ENCODE data around the gene RTKN. TPM values are rescaled to one million over a fixed set of nuclear protein-coding genes. Genes with fewer than 3 reads are reported as not detected.
A peak's percentile ranks its signal among the peaks of the same experiment; 100 is the strongest.

Gene RTKN
- total RNA-seq, 1 donor = 18.6 TPM

GRCh38 chr2:74384051-74384450 is 57.7 kb downstream of the RTKN start:
- no peak for DNase-seq (ENCODE audit: low read depth in 2 of 3, low spot score in 2 of 3)

DNA sequence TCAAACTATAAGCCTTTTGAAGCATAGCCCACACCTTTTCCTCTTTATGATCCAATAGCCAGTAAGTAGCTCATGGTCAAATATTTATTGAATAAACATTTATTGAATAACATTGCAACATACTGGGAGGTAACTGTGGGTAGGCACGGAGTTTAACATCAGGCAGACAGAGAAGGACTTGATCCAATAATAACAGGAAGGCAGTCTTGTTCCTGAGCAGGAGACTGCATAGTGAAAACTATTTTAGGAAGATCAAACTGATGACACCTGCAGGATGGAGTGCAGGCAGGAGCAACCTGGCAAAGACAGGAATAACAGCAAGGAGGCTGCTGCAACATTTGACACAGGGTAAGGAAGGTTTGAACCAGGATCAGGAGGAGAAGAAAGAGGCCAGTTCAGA is 58.5 kb downstream of the RTKN start:
- DNase-seq (ENCODE audit: low read depth in 2 of 3, low spot score in 2 of 3) = no peak

- DNase-seq (ENCODE audit: low read depth in 2 of 3, low spot score in 2 of 3) = no peak
These were observed 60.0 kb downstream of the RTKN start for GRCh38 chr2:74381751-74382150.

GRCh38 chr2:74379851-74380789 is 61.6 kb downstream of the RTKN start, which contains the start of gene DCTN1:
Gene DCTN1 (minus strand): TSS chr2:74380311. CDS start chr2:74380037, 274 bp downstream.
- DNase-seq (ENCODE audit: low read depth in 2 of 3, low spot score in 2 of 3) = no peak

DNA sequence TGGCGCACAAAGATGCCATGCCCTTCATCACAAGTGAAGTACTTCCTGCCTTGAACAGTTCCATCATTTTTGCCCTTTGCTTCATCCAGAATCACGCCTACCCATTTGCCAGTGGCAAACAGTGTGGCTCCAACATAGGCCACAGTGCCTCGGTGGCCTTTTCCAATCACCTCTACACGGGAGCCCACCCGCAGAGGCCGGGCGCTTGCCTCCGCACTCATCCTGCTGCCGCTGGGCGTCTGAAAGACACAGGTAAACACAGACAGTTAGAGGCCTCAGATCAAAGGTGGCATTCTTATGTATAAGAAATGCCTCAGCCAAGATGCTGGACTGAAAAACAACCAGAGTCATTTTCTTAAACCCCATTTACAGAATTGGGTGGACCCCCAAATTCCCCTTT is 63.7 kb downstream of the RTKN start:
- DNase-seq (ENCODE audit: low read depth in 2 of 3, low spot score in 2 of 3) = no peak

GRCh38 chr2:74375838-74376237 is 65.9 kb downstream of the RTKN start:
- peak in 1 of 3 donors; percentile 15 for DNase-seq (ENCODE audit: low read depth in 2 of 3, low spot score in 2 of 3)

Other genes with a start within 250 kb of the RTKN start
- 31.8 TPM for gene MTHFD2, start 243.3 kb downstream of the RTKN start, total RNA-seq
- 4.3 TPM for gene SLC4A5, start 98.5 kb downstream of the RTKN start, total RNA-seq
- gene DCTN1, start 61.6 kb downstream of the RTKN start, total RNA-seq = 98.3 TPM
- gene C2orf81, start 20.3 kb downstream of the RTKN start, total RNA-seq = 2.7 TPM
- 98.0 TPM for gene WDR54, start 20.2 kb downstream of the RTKN start, total RNA-seq
- 18.0 TPM for gene INO80B, start 13.2 kb upstream of the RTKN start, total RNA-seq
- gene WBP1, start 16.5 kb upstream of the RTKN start, total RNA-seq = 121 TPM
- 68.1 TPM for gene MOGS, start 23.4 kb upstream of the RTKN start, total RNA-seq
- gene MRPL53, start 30.7 kb upstream of the RTKN start, total RNA-seq = 36.4 TPM
- 31.5 TPM for gene CCDC142, start 41.1 kb upstream of the RTKN start, total RNA-seq
- gene TTC31, start 41.1 kb upstream of the RTKN start, total RNA-seq = 15.6 TPM
- gene LBX2, start 57.7 kb upstream of the RTKN start, total RNA-seq = 0.54 TPM
- 16.2 TPM for gene PCGF1, start 65.8 kb upstream of the RTKN start, total RNA-seq
- 0.27 TPM for gene TLX2, start 72.5 kb upstream of the RTKN start, total RNA-seq
- gene DQX1, start 84.3 kb upstream of the RTKN start, total RNA-seq = under 0.01 TPM
- 121 TPM for gene AUP1, start 87.8 kb upstream of the RTKN start, total RNA-seq
- 108 TPM for gene HTRA2, start 88.0 kb upstream of the RTKN start, total RNA-seq
- 14.3 TPM for gene LOXL3, start 112.0 kb upstream of the RTKN start, total RNA-seq
- gene DOK1, start 112.8 kb upstream of the RTKN start, total RNA-seq = 61.7 TPM
- 0.54 TPM for gene M1AP, start 206.4 kb upstream of the RTKN start, total RNA-seq
- gene SEMA4F, start 212.3 kb upstream of the RTKN start, total RNA-seq = 4.8 TPM

Measured in hematopoietic multipotent progenitor cell (in vitro differentiated cells).